Breast epithelium (tissue), 4 donors: ENCODE results near the gene RPL22L1. TPM values are rescaled to one million over a fixed set of nuclear protein-coding genes. Genes with fewer than 3 reads are reported as not detected.
"Not testable (repeated sequence)": the region's sequence is repeated elsewhere in the genome, so short reads cannot be mapped to it uniquely, and the experiment has no call there.

Experiments
- DNase-seq, 2 donors: peaks; one replicate each; pipeline ENCODE4 v3.0.0-alpha.2; 2019; ENCODE audit warnings: low spot score in 2 of 2
- H3K27ac ChIP-seq, 2 donors: fragments of 200-600 bp; sonication (generic) in 1 of 2; one replicate each; pipeline ENCODE4 v1.5.1; 2016 to 2019; ENCODE audit warnings: mild to moderate bottlenecking in 1 of 2
- H3K27me3 ChIP-seq, 2 donors: fragments of 200-600 bp; sonication (generic) in 1 of 2; one replicate each; pipeline versions ENCODE4 v1.5.1 to v1.6.0; 2017 to 2019; ENCODE audit warnings: control low read depth in 1 of 2, mild to moderate bottlenecking in 1 of 2
- H3K36me3 ChIP-seq: fragments of 200-600 bp; one replicate; pipeline ENCODE4 v1.5.1; 2019
- H3K4me1 ChIP-seq, 2 donors: fragments of 200-600 bp; sonication (generic); one replicate each; pipeline ENCODE4 v1.5.1; 2016 to 2019; ENCODE audit warnings: control low read depth in 1 of 2
- H3K4me3 ChIP-seq, 3 donors: fragments of 200-600 bp; sonication (generic); 1 replicate in 2 of 3; 2 replicates in 1 of 3; pipeline ENCODE4 v1.5.1; 2016 to 2019; ENCODE audit warnings: mild to moderate bottlenecking in 3 of 3, moderate library complexity in 2 of 3
- H3K9me3 ChIP-seq, 2 donors: fragments of 200-600 bp; sonication (generic) in 1 of 2; one replicate each; pipeline ENCODE4 v1.5.1; 2016 to 2019; ENCODE audit warnings: control low read depth in 1 of 2
- POLR2A ChIP-seq: fragments of 450-650 bp; IDR thresholded peaks from one replicate; pipeline ENCODE4 v1.6.1; 2016; ENCODE audit warnings: antibody characterized with exemption, mild to moderate bottlenecking, moderate library complexity
- POLR2AphosphoS5 ChIP-seq, 3 donors: sonication (generic); formaldehyde crosslinking; IDR thresholded peaks; one replicate each; pipeline ENCODE4 v1.6.1; 2017; ENCODE audit warnings: antibody characterized with exemption in 3 of 3
- intact Hi-C: fragments of 100-400 bp; cut with DNase I; formaldehyde crosslinking; loops from one replicate; pipeline ENCODE4 v1.15.1; 2023; ENCODE audit warnings: low total_unique reads
- total RNA-seq, 3 donors: library from RNA; depleted of rRNA; stranded (reverse); fragments of >200 nt; gene quantifications; one replicate each; pipeline ENCODE4 v1.1.0, GENCODE V29; 2016
- TF ChIP-seq, protein P1 (sequence below), 3 donors: fragments of 450-650 bp; IDR thresholded peaks; one replicate each; pipeline ENCODE4 v1.5.1; 2016 to 2017; ENCODE audit warnings: antibody characterized with exemption in 3 of 3, mild to moderate bottlenecking in 3 of 3, moderate library complexity in 3 of 3

Gene RPL22L1
- total RNA-seq, 3 donors from 2014 or later = 36.5 to 196 (median 114) TPM

DNA sequence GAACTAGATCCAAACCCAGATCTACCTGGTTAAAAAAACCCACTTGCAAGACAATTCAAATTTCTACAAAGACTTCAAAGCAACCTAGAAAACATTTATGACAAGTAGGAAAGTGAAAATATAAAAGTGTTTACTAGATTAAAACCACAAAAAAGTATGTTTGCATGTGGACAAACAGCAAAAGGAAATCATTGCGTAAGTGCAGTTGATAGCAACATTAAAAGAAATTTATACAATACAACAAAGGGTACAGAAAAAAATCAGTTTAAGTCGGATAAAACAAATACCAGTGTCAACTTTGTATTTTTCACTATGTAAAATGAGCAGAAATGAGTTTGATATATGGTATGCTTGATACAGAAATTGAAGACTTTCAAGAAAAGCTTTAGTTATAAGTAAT, 35.9 kb upstream of the RPL22L1 start:
- DNase-seq = no peak
- peaks cover 7 to 19% of the 10 kb centered on the region in 2 donors for H3K9me3 ChIP-seq
- H3K4me1 ChIP-seq = no peaks in the 10 kb centered on the region
- intact Hi-C loops = no loop called here
- H3K27ac ChIP-seq = no peak overlapping the region
- TF ChIP-seq POLR2A (no peak), POLR2AphosphoS5 (IDR thresholded peaks at IDR 0.05) (no peak)
- TF ChIP-seq, protein P1, sequence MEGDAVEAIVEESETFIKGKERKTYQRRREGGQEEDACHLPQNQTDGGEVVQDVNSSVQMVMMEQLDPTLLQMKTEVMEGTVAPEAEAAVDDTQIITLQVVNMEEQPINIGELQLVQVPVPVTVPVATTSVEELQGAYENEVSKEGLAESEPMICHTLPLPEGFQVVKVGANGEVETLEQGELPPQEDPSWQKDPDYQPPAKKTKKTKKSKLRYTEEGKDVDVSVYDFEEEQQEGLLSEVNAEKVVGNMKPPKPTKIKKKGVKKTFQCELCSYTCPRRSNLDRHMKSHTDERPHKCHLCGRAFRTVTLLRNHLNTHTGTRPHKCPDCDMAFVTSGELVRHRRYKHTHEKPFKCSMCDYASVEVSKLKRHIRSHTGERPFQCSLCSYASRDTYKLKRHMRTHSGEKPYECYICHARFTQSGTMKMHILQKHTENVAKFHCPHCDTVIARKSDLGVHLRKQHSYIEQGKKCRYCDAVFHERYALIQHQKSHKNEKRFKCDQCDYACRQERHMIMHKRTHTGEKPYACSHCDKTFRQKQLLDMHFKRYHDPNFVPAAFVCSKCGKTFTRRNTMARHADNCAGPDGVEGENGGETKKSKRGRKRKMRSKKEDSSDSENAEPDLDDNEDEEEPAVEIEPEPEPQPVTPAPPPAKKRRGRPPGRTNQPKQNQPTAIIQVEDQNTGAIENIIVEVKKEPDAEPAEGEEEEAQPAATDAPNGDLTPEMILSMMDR (IDR thresholded peaks at IDR 0.05) = no peak
- no peaks in the 10 kb centered on the region for H3K27me3 ChIP-seq
- H3K36me3 ChIP-seq = no peaks in the 10 kb centered on the region
- no peak overlapping the region for H3K4me3 ChIP-seq

DNA sequence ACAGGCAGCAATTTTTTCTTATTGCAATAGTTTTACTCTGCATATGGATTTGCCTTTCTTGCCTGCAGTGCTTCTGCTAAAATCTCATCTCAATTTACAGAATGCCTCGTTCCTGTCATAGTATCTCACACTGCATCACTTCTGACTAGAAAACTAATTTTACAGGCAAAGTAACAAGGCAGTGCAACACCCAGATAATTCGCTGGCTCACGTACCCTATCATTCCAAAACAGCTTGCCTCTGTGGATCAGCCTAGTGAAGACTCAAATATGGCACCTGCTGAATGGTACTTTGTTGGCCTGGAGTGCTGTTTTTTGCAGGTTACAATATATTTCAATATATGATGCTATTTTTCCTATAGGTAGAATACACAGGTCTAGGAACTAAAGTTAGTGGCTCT, 33.1 kb upstream of the RPL22L1 start:
- H3K9me3 ChIP-seq = no peaks in the 10 kb centered on the region
- no peaks in the 10 kb centered on the region for H3K4me1 ChIP-seq
- H3K4me3 ChIP-seq = no peak overlapping the region
- H3K27ac ChIP-seq = no peak overlapping the region
- intact Hi-C loops = no loop called here
- no peaks in the 10 kb centered on the region for H3K36me3 ChIP-seq
- no peak for DNase-seq
- H3K27me3 ChIP-seq = no peaks in the 10 kb centered on the region
- TF ChIP-seq POLR2A (no peak), POLR2AphosphoS5 (IDR thresholded peaks at IDR 0.05) (no peak)
- TF ChIP-seq, protein P1 (IDR thresholded peaks at IDR 0.05) = no peak

DNA sequence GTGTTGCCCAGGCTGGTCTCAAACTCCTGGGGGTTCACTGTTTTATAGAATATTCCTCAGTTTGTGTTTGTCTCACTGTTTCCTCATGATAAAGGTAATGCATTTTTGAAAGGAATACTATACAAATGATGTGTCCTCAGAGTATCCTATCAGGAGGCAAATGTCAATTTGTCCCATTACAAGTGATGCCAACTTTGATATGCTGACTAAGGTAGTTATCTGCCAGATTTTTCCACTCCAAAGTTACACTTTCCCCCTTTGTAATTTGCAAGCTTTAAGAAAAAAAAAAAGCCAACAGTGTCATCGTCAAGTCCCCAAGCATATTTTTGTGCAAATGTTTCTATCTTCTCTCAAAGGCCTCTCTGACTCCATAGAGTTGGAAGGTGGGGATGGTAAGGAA, 29.5 kb upstream of the RPL22L1 start:
- Histone ChIP-seq H3K4me3 (no peak overlapping the region), H3K27ac (no peak overlapping the region), H3K27me3 (no peaks in the 10 kb centered on the region), H3K36me3 (no peaks in the 10 kb centered on the region), H3K4me1 (no peaks in the 10 kb centered on the region), H3K9me3 (no peaks in the 10 kb centered on the region)
- no peak for DNase-seq
- intact Hi-C loops = no loop called here
- no peak for TF ChIP-seq POLR2A
- TF ChIP-seq, protein P1 (IDR thresholded peaks at IDR 0.05) = no peak
- TF ChIP-seq POLR2AphosphoS5 (IDR thresholded peaks at IDR 0.05) = no peak

DNA sequence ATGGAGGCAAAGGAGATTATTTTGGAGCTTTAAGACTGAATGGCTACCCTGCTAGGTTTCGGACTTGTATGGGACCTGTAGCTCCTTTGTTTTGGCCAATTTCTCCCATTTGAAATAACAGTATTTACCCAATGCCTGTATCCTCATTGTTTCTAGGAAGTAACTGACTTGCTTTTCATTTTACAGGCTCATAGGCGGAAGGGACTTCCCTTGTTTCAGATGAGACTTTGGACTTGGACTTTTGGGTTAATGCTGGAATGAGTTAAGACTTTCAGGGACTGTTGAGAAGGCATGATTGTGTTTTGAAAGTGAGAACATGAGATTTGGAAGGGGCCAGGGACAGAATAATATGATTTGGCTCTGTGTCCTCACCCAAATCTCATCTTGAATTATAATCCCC, 28.0 kb upstream of the RPL22L1 start:
- H3K36me3 ChIP-seq = no peaks in the 10 kb centered on the region
- TF ChIP-seq POLR2A (no peak), POLR2AphosphoS5 (IDR thresholded peaks at IDR 0.05) (no peak)
- TF ChIP-seq, protein P1 (IDR thresholded peaks at IDR 0.05) = no peak
- H3K4me1 ChIP-seq = no peaks in the 10 kb centered on the region
- H3K9me3 ChIP-seq = no peaks in the 10 kb centered on the region
- no peaks in the 10 kb centered on the region for H3K27me3 ChIP-seq
- DNase-seq = no peak
- no peak overlapping the region for H3K4me3 ChIP-seq
- intact Hi-C loops = no loop called here
- H3K27ac ChIP-seq = no peak overlapping the region

DNA sequence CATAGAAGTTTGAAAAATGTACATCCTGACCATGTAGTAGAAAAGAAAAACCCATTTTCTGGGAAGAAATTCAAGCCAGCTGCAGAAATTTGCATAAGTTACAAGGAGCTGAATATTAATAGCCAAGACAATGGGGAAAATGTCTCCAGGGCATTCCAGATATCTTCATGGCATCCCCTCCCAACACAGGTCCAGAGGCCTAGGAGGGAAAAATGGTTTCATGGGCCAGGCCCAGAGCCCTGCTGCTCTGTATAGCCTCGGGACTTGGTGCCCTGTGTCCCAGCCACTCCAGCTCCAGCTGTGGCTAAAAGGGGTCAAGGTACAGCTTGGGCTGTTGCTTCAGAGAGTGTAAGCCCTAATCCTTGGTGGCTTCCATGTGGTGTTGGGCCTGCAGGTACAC, 27.2 kb upstream of the RPL22L1 start:
- H3K4me1 ChIP-seq, H3K36me3 ChIP-seq, H3K9me3 ChIP-seq, intact Hi-C loops, H3K27me3 ChIP-seq, H3K27ac ChIP-seq, H3K4me3 ChIP-seq, DNase-seq: not testable (repeated sequence)

DNA sequence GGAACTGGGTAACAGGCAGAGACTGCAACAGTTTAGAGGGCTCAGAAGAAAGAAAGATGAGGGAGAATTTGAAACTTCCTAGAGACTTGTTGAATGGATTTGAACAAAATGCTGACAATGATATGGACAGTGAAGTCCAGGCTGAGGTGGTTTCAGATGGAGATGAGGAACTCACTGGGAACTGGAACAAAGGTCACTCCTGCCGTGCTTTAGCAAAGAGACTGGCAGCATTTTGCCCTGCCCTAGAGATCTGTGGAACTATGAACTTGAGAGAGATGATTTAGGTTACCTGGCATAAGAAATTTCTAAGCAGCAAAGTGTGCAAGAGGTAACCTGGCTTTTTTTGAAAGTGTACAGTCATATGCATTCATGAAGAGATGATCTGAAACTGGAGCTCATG, 26.8 kb upstream of the RPL22L1 start:
- Histone ChIP-seq H3K27me3 (no peaks in the 10 kb centered on the region), H3K36me3 (no peaks in the 10 kb centered on the region), H3K4me1 (no peaks in the 10 kb centered on the region), H3K9me3 (no peaks in the 10 kb centered on the region), H3K27ac (no peak overlapping the region), H3K4me3 (no peak overlapping the region)
- no peak for DNase-seq
- no peak for TF ChIP-seq POLR2AphosphoS5 (IDR thresholded peaks at IDR 0.05)
- no peak for TF ChIP-seq POLR2A
- TF ChIP-seq, protein P1 (IDR thresholded peaks at IDR 0.05) = no peak
- intact Hi-C loops = no loop called here

DNA sequence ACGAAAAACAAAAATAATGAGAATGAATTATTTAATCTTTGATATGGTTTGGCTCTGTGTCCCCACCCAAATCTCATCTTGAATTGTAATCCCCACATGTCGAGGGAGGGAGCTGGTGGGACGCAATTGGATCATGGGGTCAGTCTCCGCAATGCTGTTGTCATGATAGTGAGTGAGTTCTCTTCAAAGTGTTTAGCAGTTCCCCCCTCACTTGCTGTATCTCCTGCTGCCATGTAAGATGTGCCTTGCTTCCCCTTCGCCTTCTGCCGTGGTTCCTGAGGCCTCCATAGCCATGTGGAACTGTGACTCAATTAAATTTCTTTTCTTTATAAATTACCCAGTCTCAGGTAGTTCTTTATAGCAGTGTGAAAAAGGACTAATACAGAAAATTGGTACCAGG, 26.3 kb upstream of the RPL22L1 start:
- H3K27ac ChIP-seq, H3K4me3 ChIP-seq, H3K9me3 ChIP-seq, DNase-seq, H3K4me1 ChIP-seq, H3K36me3 ChIP-seq, H3K27me3 ChIP-seq, intact Hi-C loops: not testable (repeated sequence)
